ENCODE measurements around the gene SCLY. TPM values are rescaled to one million over a fixed set of nuclear protein-coding genes. Genes with fewer than 3 reads are reported as not detected.

SCLY gene
- total RNA-seq, 1 donor from 2014 or later: 24.5 TPM

- DNase-seq (ENCODE audit: low read depth, low spot score): no peak
These were observed 77.8 kb downstream of the SCLY start, which contains the start of gene KLHL30 for GRCh38 chr2:238138331-238139195. Gene KLHL30, plus strand, starts transcription at chr2:238138668. Its CDS starts 2,087 bp downstream, at chr2:238140755.

GRCh38 chr2:238139196-238140039 lies 78.6 kb downstream of the SCLY start:
- no peak for DNase-seq (ENCODE audit: low read depth, low spot score)

GRCh38 chr2:238140040-238140439 lies 79.2 kb downstream of the SCLY start:
- no peak for DNase-seq (ENCODE audit: low read depth, low spot score)

- DNase-seq (ENCODE audit: low read depth, low spot score): no peak
These were observed 80.1 kb downstream of the SCLY start for GRCh38 chr2:238140721-238141540.

- no peak for DNase-seq (ENCODE audit: low read depth, low spot score)
These were observed 80.9 kb downstream of the SCLY start for GRCh38 chr2:238141541-238142318.

- DNase-seq (ENCODE audit: low read depth, low spot score): no peak
These were observed 81.8 kb downstream of the SCLY start for GRCh38 chr2:238142382-238143205.

GRCh38 chr2:238143239-238143951 lies 82.6 kb downstream of the SCLY start:
- no peak for DNase-seq (ENCODE audit: low read depth, low spot score)

- DNase-seq (ENCODE audit: low read depth, low spot score): no peak
These were observed 83.5 kb downstream of the SCLY start for GRCh38 chr2:238144262-238144661.

- no peak for DNase-seq (ENCODE audit: low read depth, low spot score)
These were observed 84.2 kb downstream of the SCLY start for GRCh38 chr2:238145046-238145445.

GRCh38 chr2:238145851-238146250 lies 85.0 kb downstream of the SCLY start:
- DNase-seq (ENCODE audit: low read depth, low spot score): no peak

- DNase-seq (ENCODE audit: low read depth, low spot score): no peak
These were observed 86.2 kb downstream of the SCLY start for GRCh38 chr2:238146884-238147544.

GRCh38 chr2:238148981-238149380 lies 88.2 kb downstream of the SCLY start:
- no peak for DNase-seq (ENCODE audit: low read depth, low spot score)

Other genes with a start within 250 kb of the SCLY start
- gene RAMP1, start 201.4 kb upstream of the SCLY start, total RNA-seq: not detected in 2 replicates
- 39.1 and 47.6 TPM in 2 replicates for gene UBE2F, start 94.0 kb upstream of the SCLY start, total RNA-seq
- gene ESPNL, start 39.3 kb downstream of the SCLY start, total RNA-seq: under 0.01 TPM in 1 of 2 replicates, not detected in the other
- gene KLHL30, start 77.7 kb downstream of the SCLY start, total RNA-seq: not detected in 2 replicates
- gene ERFE, start 98.0 kb downstream of the SCLY start, total RNA-seq: 0.46 and 0.53 TPM in 2 replicates
- 19.1 and 26.7 TPM in 2 replicates for gene ILKAP, start 142.7 kb downstream of the SCLY start, total RNA-seq
- gene HES6, start 179.0 kb downstream of the SCLY start, total RNA-seq: 3.2 and 6.6 TPM in 2 replicates
- 2.2 and 2.4 TPM in 2 replicates for gene PER2, start 227.6 kb downstream of the SCLY start, total RNA-seq

Measured in pulmonary artery endothelial cell (primary cell).